ENCODE results near the gene SYT5. TPM values are rescaled to one million over a fixed set of nuclear protein-coding genes. Genes with fewer than 3 reads are reported as not detected.

SYT5 gene
- total and polyA plus RNA-seq, 2 of the 8 experiments (the other 6 are each of a cell fraction or from before 2014, with no cell fraction given), result 0.35 to 0.67 TPM

DNA sequence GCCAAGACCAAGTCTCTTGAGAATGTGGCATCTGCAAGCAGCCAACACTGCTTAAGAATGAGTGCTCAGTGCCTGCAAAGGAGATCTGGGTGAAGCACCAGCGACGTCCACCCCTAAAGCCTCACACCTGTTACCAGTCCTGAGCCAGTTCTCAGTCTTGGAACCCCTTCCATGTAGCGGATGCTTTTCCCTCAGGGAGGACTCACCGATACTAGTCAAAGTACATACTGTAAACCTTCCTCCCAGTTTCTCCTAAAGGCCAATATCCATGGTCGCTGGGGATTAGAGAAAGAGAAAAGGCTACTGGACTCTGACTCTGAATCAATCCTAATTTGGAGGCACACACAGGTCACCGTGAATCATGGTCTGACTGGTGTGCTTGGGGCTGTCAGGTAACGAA is 33.5 kb upstream of the SYT5 start (continued):
- TF ChIP-seq CTBP2 (IDR thresholded peaks at IDR 0.05; ENCODE audit: borderline replicate concordance, insufficient read depth, insufficient read length, low read length) (no peak), TAF7 (optimal IDR thresholded peaks at IDR 0.05; ENCODE audit: borderline replicate concordance, low read depth, low read length) (no peak), EGR1 (IDR thresholded peaks at IDR 0.05; ENCODE audit: borderline replicate concordance, low read depth, low read length) (no peak), NRF1 (IDR thresholded peaks at IDR 0.05; ENCODE audit: low read depth, low read length) (no peak), YY1 (IDR thresholded peaks at IDR 0.05; ENCODE audit: low read depth, low read length) (no peak), TBP (IDR thresholded peaks at IDR 0.05; ENCODE audit: low read depth, low read length) (no peak), EZH2 (IDR thresholded peaks at IDR 0.05; ENCODE audit: low read depth, low read length, severe bottlenecking) (no peak)

Data from H1 (cell line).